NB4 (cell line): ENCODE data around the gene TYW5.

Source experiments
- DNase-seq: peaks from one replicate; pipeline ENCODE4 v3.0.0; 2010; ENCODE audit warnings: low read depth
- H3K4me3 ChIP-seq: one replicate; pipeline ENCODE4 v1.5.1; 2011; ENCODE audit warnings: mild to moderate bottlenecking, low read depth, low read length, moderate library complexity
- CTCF ChIP-seq: IDR thresholded peaks from one replicate; pipeline ENCODE4 v1.5.1; 2012; ENCODE audit warnings: low read depth, low read length
- MAX ChIP-seq: IDR thresholded peaks from 2 replicates; pipeline ENCODE4 v1.6.1; 2011; ENCODE audit warnings: low read depth, low read length
- MYC ChIP-seq: IDR thresholded peaks from 2 replicates; pipeline ENCODE4 v1.6.1; 2011; ENCODE audit warnings: low read depth, low read length
- POLR2A ChIP-seq: IDR thresholded peaks from 2 replicates; pipeline ENCODE4 v1.6.1; 2011; ENCODE audit warnings: mild to moderate bottlenecking; ENCODE audit not compliant: insufficient read length; ENCODE audit errors: extremely low read depth

The TYW5 gene

GRCh38 chr2:199943373-199943772 is 11.9 kb downstream of the TYW5 start:
- TF ChIP-seq CTCF = no peak
- no peak for TF ChIP-seq POLR2A
- no peak for TF ChIP-seq MYC
- TF ChIP-seq MAX = no peak
- H3K4me3 ChIP-seq = no peak overlapping the region
- no peak for DNase-seq

GRCh38 chr2:199940373-199940772 is 14.9 kb downstream of the TYW5 start:
- TF ChIP-seq MYC (no peak), CTCF (no peak), MAX (no peak), POLR2A (no peak)
- no peak overlapping the region for H3K4me3 ChIP-seq
- DNase-seq = peak; percentile 57

DNA sequence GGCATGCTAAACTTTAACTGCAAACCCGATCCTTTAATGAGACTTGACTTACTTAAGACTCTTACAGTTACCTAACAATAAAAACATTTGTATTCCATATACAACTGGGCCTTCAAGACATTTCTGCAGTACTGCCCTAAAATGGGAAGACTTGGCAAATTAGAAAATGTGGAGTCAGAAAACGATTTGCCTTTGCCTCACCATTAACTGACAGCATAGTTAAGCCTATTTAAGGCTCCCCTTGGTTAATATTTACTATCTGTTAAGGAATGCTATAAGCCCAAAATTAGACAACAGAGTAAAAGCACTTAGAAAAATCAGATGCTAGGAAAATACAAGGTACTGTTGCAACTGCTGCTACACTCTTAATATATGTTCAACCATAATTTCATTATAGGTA is 18.7 kb downstream of the TYW5 start:
- no peak overlapping the region for H3K4me3 ChIP-seq
- TF ChIP-seq CTCF (no peak), POLR2A (no peak), MAX (no peak)
- no peak for DNase-seq

- H3K4me3 ChIP-seq = no peak overlapping the region
- TF ChIP-seq CTCF = no peak
- TF ChIP-seq POLR2A = no peak
- TF ChIP-seq MYC = no peak
- no peak for TF ChIP-seq MAX
- no peak for DNase-seq
Measured at GRCh38 chr2:199933466-199933865, 21.8 kb downstream of the TYW5 start.

- no peak for DNase-seq
- TF ChIP-seq POLR2A = no peak
- TF ChIP-seq CTCF = no peak
- TF ChIP-seq MAX = no peak
- no peak for TF ChIP-seq MYC
- no peak overlapping the region for H3K4me3 ChIP-seq
Measured at GRCh38 chr2:199932312-199932855, 22.9 kb downstream of the TYW5 start.
